ENCODE data around the gene C1orf52.
"Not testable (repeated sequence)": the region's sequence is repeated elsewhere in the genome, so short reads cannot be mapped to it uniquely, and the experiment has no call there.

The C1orf52 gene

GRCh38 chr1:85276978-85277639, 17.6 kb upstream of the C1orf52 start:
- DNase-seq, result no peak

- DNase-seq, result peak; percentile 98
Observed at GRCh38 chr1:85276215-85276977, 16.9 kb upstream of the C1orf52 start, which contains the start of gene BCL10. TSS of gene BCL10 (minus strand) at chr1:85276632. CDS start at chr1:85276352, 280 bp downstream.

- DNase-seq, result no peak
Observed at GRCh38 chr1:85275701-85276214, 16.3 kb upstream of the C1orf52 start.

DNA sequence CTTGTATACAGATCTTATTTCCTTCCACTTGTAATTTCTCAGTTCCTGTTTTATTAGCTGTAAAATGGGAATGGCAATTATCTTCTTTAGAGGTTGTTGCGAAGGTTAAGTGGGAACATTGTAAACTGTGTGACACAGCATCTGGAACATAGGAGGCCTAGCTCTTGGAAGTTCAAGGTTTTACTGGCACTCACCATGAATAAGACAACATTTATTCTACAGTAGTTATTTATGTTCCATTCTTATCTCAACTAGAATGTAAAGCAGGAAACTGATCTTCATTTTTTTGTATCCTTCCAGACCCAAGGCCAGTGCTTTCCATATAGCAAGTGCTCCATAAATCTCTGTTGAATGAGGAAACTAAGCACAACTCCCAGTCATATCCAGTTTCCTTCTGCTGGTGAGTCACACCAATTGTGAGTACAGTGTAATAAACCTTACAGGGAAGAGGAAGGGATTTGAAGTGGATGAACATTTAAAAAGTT, 15.5 kb upstream of the C1orf52 start:
- no peak for DNase-seq

GRCh38 chr1:85273397-85273796, 13.9 kb upstream of the C1orf52 start:
- DNase-seq, result no peak

GRCh38 chr1:85268801-85269585, 9.5 kb upstream of the C1orf52 start:
- no peak for DNase-seq

DNA sequence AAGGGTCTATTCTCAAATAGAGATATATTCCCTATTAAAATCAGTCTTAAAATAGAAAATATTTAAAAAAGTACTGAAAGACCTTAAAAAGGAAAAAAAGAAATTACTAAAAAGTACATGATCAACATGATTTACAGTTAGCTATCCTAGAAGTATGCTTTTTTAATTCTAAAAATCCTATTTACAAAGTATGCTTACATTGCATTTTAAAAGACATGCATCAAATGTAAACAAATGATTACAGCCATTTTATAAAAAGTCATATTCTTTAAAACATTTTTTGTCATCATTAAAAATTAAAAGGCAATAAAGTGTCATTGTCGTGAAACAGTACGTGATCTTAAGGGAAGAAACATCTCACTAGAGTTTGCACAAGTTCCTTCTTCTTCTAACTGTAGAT, 7.9 kb upstream of the C1orf52 start:
- DNase-seq, result no peak

- no peak for DNase-seq
Observed at GRCh38 chr1:85264150-85264549, 4.7 kb upstream of the C1orf52 start.

GRCh38 chr1:85262985-85263384, 3.5 kb upstream of the C1orf52 start:
- DNase-seq, result no peak

- peak; percentile 84 for DNase-seq
Observed at GRCh38 chr1:85259912-85260274, 431 bp upstream of the C1orf52 start.

GRCh38 chr1:85258536-85259117, 835 bp downstream of the C1orf52 start:
- no peak for DNase-seq

- DNase-seq, result not testable (repeated sequence)
Observed at GRCh38 chr1:85249042-85249441, 10.4 kb downstream of the C1orf52 start.

DNA sequence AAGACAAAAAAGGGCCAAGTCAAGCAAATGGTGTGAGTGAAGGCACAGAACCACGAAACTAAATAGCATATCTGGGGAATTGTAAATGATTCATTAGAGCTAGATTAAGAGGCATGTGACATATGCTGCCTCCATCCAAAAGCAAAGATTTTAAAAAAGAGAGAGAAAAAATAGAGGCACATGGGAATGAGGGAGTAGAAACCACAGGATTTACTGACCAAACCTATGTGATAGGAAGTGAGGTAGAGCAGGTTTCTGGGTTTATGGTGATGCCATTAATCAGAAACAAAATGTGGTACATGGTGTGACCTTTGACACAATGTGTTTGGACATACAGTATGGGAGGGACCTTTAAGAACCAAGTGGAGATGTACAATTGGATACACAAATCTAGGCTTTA, 13.6 kb downstream of the C1orf52 start:
- DNase-seq, result no peak

DNA sequence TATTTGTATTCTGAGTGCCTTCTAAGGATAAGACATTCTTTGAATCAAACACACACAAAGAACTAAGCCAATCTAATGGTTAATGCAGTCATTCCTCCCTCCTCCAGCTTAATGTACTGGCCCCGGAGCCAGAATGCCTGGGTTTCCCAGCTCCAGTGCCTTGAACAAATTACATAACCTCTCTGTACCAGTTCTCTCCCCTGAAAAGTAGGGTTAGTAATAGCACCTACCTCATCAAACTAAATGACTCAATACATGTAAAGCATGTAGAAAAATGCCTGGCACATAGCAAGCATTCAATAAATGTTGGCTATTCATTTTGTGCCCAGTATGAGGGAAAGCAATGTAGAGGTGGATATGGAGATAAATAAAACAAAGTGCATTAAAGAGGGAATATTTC, 14.0 kb downstream of the C1orf52 start:
- DNase-seq, result no peak

DNA sequence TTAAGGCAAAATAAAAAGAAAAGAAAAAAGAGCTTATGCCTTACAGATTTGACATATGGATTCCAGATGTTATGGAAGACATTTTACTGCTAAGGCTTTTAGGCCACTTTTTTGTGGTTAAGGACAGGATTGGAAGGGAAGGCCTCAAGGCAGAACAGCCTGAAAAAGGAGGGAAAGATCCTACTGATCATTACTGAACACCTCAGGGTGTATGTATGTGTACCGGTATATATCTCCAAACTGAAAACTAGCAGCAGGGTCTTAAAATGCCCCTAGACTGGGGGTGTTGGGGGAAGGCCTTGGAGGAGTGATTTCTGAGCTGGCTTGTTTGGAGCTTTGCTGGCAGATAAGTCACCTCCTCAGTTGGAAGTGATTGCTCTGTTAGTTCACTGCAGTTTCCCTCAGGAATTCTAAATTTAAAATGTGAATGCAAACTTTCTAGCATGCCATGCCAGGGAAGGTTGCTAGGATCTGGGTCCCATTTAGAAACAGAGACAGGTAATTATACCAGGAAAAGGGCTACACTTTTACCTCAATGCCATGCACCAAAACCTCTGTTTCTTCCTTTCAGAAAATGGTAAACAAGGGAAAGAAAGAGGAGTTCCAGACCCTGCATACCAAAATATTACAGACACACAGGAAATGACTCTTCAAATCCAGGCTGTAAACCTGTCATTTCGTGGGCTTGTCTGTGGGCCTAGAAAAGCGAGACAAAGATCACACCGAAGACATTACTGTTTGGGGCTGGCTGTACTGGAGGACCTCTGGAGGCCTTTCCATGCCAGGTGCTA, 15.0 kb downstream of the C1orf52 start:
- no peak for DNase-seq

GRCh38 chr1:85243372-85243771, 16.1 kb downstream of the C1orf52 start:
- no peak for DNase-seq

GRCh38 chr1:85240643-85241042, 18.8 kb downstream of the C1orf52 start:
- DNase-seq, result no peak

DNA sequence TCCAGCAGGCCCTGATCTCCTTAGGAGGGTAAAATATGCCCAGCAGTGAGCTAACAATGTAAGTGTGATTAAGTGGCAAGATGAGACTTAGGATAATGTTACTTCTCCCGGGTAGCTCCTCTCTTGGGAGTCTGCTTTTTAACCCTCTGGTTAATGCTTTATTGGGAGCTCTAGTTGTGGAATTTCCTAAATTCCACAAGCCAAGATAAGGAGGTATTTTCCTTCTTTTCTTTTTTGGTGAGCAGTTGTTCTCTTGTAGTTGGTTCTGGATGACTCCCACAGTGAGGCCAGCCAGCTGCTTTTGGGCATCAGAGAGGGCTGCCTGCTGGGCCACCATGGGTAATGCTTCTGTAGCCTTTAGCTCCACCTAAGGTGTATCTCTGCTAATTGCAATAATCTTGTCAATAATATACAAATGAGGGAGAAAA, 19.3 kb downstream of the C1orf52 start:
- no peak for DNase-seq

DNA sequence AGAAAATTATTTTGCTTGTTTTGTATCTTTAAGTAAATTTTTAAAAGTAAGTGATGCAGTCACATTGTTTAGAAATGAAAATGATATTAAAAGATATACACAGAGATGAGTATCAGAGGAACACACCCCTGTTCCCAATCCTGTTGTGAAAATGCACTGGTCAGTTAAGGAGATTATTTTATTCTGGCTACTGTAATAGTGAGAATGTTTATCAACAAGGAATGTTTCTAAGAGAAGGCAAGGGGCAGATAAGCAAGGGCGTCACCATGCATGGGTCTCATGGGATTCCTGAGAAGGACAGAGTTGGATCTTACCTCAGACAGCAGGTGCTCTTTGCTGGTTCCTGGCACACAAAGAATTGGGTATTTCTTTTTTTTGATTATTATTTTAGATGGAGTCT, 21.8 kb downstream of the C1orf52 start:
- no peak for DNase-seq

- DNase-seq, result no peak
Observed at GRCh38 chr1:85230305-85230977, 29.0 kb downstream of the C1orf52 start.

GRCh38 chr1:85229574-85230097, 29.8 kb downstream of the C1orf52 start:
- DNase-seq, result no peak

All from NCI-H446 treated with DMSO at 0.1 percent for 48 hours (cell line).